GM06990 (cell line): ENCODE measurements around the gene HARBI1.

ENCODE experiments used
- DNase-seq: peaks from one replicate; pipeline ENCODE4 v3.0.0-alpha.2; 2011; ENCODE audit not compliant: insufficient read length; ENCODE audit errors: extremely low read depth
- H3K27me3 ChIP-seq: replicated peaks from 2 replicates; pipeline ENCODE4 v1.6.0; 2011; ENCODE audit warnings: low read length; ENCODE audit not compliant: control insufficient read depth, insufficient read depth
- H3K36me3 ChIP-seq: 2 replicates; pipeline ENCODE4 v1.5.1; 2011; ENCODE audit warnings: low read length; ENCODE audit not compliant: control insufficient read depth, insufficient read depth
- H3K4me3 ChIP-seq: replicated peaks from 2 replicates; pipeline ENCODE4 v1.5.1; 2011; ENCODE audit warnings: low read depth, mild to moderate bottlenecking, control low read depth, low read length
- CTCF ChIP-seq: IDR thresholded peaks from 2 replicates; pipeline ENCODE4 v1.5.1; 2011; ENCODE audit warnings: low read length, control low read depth, mild to moderate bottlenecking, inconsistent platforms; ENCODE audit not compliant: insufficient read depth, poor library complexity, severe bottlenecking

HARBI1 gene

GRCh38 chr11:46617972-46618314, 916 bp upstream of the HARBI1 start:
- DNase-seq: no peak
- peak overlapping the region; percentile 99 for H3K4me3 ChIP-seq
- H3K27me3 ChIP-seq: no peaks in the 10 kb centered on the region
- no peak for TF ChIP-seq CTCF
- no peaks in the 10 kb centered on the region; the same call in 1 of the 2 replicates for H3K36me3 ChIP-seq

- no peaks in the 10 kb centered on the region for H3K27me3 ChIP-seq
- H3K4me3 ChIP-seq: peak overlapping the region; percentile 99
- no peak for TF ChIP-seq CTCF
- no peak for DNase-seq
- H3K36me3 ChIP-seq: no peaks in the 10 kb centered on the region; the same call in none of the 2 replicates
These were observed 385 bp downstream of the HARBI1 start for GRCh38 chr11:46616551-46617133.

- H3K36me3 ChIP-seq: no peaks in the 10 kb centered on the region; the same call in 1 of the 2 replicates
- no peak for TF ChIP-seq CTCF
- H3K4me3 ChIP-seq: no peak overlapping the region
- H3K27me3 ChIP-seq: no peaks in the 10 kb centered on the region
- DNase-seq: no peak
These were observed 1.3 kb downstream of the HARBI1 start for GRCh38 chr11:46615756-46616155.

GRCh38 chr11:46612326-46612725, 4.7 kb downstream of the HARBI1 start:
- Histone ChIP-seq H3K36me3 (no peaks in the 10 kb centered on the region; the same call in 1 of the 2 replicates), H3K27me3 (no peaks in the 10 kb centered on the region), H3K4me3 (no peak overlapping the region)
- DNase-seq: no peak
- TF ChIP-seq CTCF: no peak

- no peaks in the 10 kb centered on the region; the same call in 1 of the 2 replicates for H3K36me3 ChIP-seq
- no peak overlapping the region for H3K4me3 ChIP-seq
- H3K27me3 ChIP-seq: no peaks in the 10 kb centered on the region
- no peak for TF ChIP-seq CTCF
- DNase-seq: no peak
These were observed 5.3 kb downstream of the HARBI1 start for GRCh38 chr11:46611526-46612304.
